Right cardiac atrium (tissue), 5 donors: ENCODE results near the gene B3GNT7. TPM values are rescaled to one million over a fixed set of nuclear protein-coding genes. Genes with fewer than 3 reads are reported as not detected.
"Not testable (repeated sequence)": the region's sequence is repeated elsewhere in the genome, so short reads cannot be mapped to it uniquely, and the experiment has no call there.

ENCODE experiments used
- ATAC-seq, 2 donors: fragments of 200-7000 bp; cut with Tn5 transposase; one replicate each; pipeline versions ENCODE4 v1.8.0 to v1.9.1; 2020; ENCODE audit warnings: moderate library complexity in 2 of 2, mild to moderate bottlenecking in 1 of 2
- DNase-seq, 3 donors: peaks; one replicate each; pipeline ENCODE4 v3.0.0-alpha.2; 2020
- H3K27ac ChIP-seq: one replicate; pipeline ENCODE4 v1.5.1; 2013; ENCODE audit warnings: mild to moderate bottlenecking, low read length, control low read depth, moderate library complexity
- H3K27me3 ChIP-seq: one replicate; pipeline ENCODE4 v1.6.1; 2013; ENCODE audit not compliant: control insufficient read depth, insufficient read depth
- H3K4me1 ChIP-seq: one replicate; pipeline ENCODE4 v1.6.1; 2013; ENCODE audit warnings: low read length; ENCODE audit not compliant: control insufficient read depth, insufficient read depth
- H3K4me3 ChIP-seq: one replicate; pipeline ENCODE4 v1.5.1; 2013; ENCODE audit warnings: low read length, control low read depth
- H3K9me3 ChIP-seq: one replicate; pipeline ENCODE4 v1.6.1; 2013; ENCODE audit warnings: low read length; ENCODE audit not compliant: control insufficient read depth
- WGBS: extraction: QIAGEN DNeasy Blood & Tissue Kit; methylation state at CpG from one replicate; pipeline ENCODE4 v1.1.7; 2013; 5-methylcytosine and 5-hydroxymethylcytosine counted together
- intact Hi-C, 4 donors: fragments of 100-400 bp; cut with DNase I; formaldehyde crosslinking; loops; one replicate each; pipeline versions ENCODE4 v1.11.0 to v1.14.0; 2022 to 2023
- polyA plus RNA-seq: library from polyadenylated mRNA; stranded (reverse); fragments of 200-250 nt; gene quantifications from one replicate; pipeline ENCODE4 v1.2.3, GENCODE V29; 2013
- total RNA-seq, 4 donors: library from RNA; stranded (reverse); fragmentation: NEBNext Ultra II Directional; extraction: Animal tissue kit (Norgen Biotek cat#: 25700); gene quantifications; one replicate each; pipeline ENCODE4 v1.2.1, GENCODE V29; 2021
- donor health status: healthy with polysubstance abuse.
- donor health status: DM: no; HTN: yes; CAD: no.
- donor health status: DM: no; HTN: no; CAD: no.
- donor health status: DM: no; HTN: yes; CAD: no; lungs with severe emphysema.
- donor health status: DM: yes; HTN: yes; CAD: no.

B3GNT7 gene
- total and polyA plus RNA-seq, 5 donors: 2.5 to 7.3 (median 5.9) TPM

- H3K27me3 ChIP-seq, intact Hi-C loops, H3K4me1 ChIP-seq, ATAC-seq, H3K27ac ChIP-seq, H3K9me3 ChIP-seq, DNase-seq, H3K4me3 ChIP-seq: not testable (repeated sequence)
- WGBS: 30% methylated on average over 16 of the region's 16 CpGs
Measured at GRCh38 chr2:231405601-231406367, 10.3 kb downstream of the B3GNT7 start.

GRCh38 chr2:231407686-231408085 is 12.2 kb downstream of the B3GNT7 start:
- ATAC-seq, intact Hi-C loops: not testable (repeated sequence)

DNA sequence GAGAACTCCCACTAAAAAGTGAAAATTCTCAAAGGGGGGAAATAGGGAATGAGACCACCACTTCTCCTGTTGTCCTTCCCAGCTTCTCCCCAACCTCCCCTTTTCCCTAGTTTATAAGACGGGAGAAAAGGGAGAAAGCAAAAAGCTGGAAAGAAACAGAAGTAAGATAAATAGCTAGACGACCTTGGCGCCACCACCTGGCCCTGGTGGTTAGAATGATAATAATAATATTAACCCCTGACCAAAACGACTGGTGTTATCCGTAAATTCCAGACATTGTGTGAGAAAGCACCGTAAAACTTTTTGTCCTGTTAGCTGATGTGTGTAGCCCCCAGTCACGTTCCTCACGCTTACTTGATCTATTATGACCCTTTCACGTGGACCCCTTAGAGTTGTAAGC is 12.8 kb downstream of the B3GNT7 start:
- intact Hi-C loops, H3K27ac ChIP-seq, H3K9me3 ChIP-seq, H3K4me1 ChIP-seq, H3K4me3 ChIP-seq, DNase-seq, ATAC-seq, H3K27me3 ChIP-seq: not testable (repeated sequence)
- 83% methylated on average over 9 of the region's 9 CpGs for WGBS

More at GRCh38 chr2:231407686-231408085, 12.2 kb downstream of the B3GNT7 start:
- not testable (repeated sequence) for H3K27ac ChIP-seq, H3K4me3 ChIP-seq, H3K27me3 ChIP-seq, DNase-seq, H3K9me3 ChIP-seq, H3K4me1 ChIP-seq
- 59% methylated on average over 5 of the region's 5 CpGs for WGBS

GRCh38 chr2:231409776-231410175 is 14.3 kb downstream of the B3GNT7 start:
- Histone ChIP-seq H3K27me3 (no peaks in the 10 kb centered on the region), H3K9me3 (no peaks in the 10 kb centered on the region), H3K27ac (no peak overlapping the region), H3K4me1 (no peaks in the 10 kb centered on the region), H3K4me3 (no peak overlapping the region)
- no peak for ATAC-seq
- 97% methylated on average over 5 of the region's 5 CpGs for WGBS
- no peak for DNase-seq
- intact Hi-C loops: loop anchor here (5.0 to 10.0 kb wide), 3 partner anchors 112 to 305 kb away; no protein-coding TSS in a partner anchor

- H3K27me3 ChIP-seq: no peaks in the 10 kb centered on the region
- DNase-seq: no peak
- no peak overlapping the region for H3K27ac ChIP-seq
- intact Hi-C loops: loop anchor here (5.0 to 10.0 kb wide), 3 partner anchors 113 to 306 kb away; no protein-coding TSS in a partner anchor
- no peaks in the 10 kb centered on the region for H3K9me3 ChIP-seq
- WGBS: 81% methylated on average over 6 of the region's 6 CpGs
- H3K4me1 ChIP-seq: no peaks in the 10 kb centered on the region
- no peak overlapping the region for H3K4me3 ChIP-seq
- ATAC-seq: no peak
Measured at GRCh38 chr2:231410293-231411004, 14.9 kb downstream of the B3GNT7 start.

GRCh38 chr2:231411237-231411636 is 15.7 kb downstream of the B3GNT7 start:
- intact Hi-C loops: loop anchor here (5.0 to 10.0 kb wide), 3 partner anchors 114 to 306 kb away; no protein-coding TSS in a partner anchor
- Histone ChIP-seq H3K4me1 (no peaks in the 10 kb centered on the region), H3K9me3 (no peaks in the 10 kb centered on the region), H3K27me3 (no peaks in the 10 kb centered on the region), H3K27ac (no peak overlapping the region), H3K4me3 (no peak overlapping the region)
- whole genome bisulfite sequencing: 69% methylated on average over 3 of the region's 3 CpGs
- no peak for ATAC-seq
- DNase-seq: no peak

GRCh38 chr2:231411831-231412617 is 16.5 kb downstream of the B3GNT7 start:
- WGBS: 4% methylated on average over 66 of the region's 67 CpGs
- intact Hi-C loops: loop anchor here (5.0 to 10.0 kb wide), 3 partner anchors 115 to 307 kb away; no protein-coding TSS in a partner anchor
- Histone ChIP-seq H3K27me3 (no peaks in the 10 kb centered on the region), H3K9me3 (no peaks in the 10 kb centered on the region), H3K4me3 (peak overlapping the region; percentile 51), H3K4me1 (no peaks in the 10 kb centered on the region), H3K27ac (no peak overlapping the region)
- DNase-seq (peak; percentile 88 to 94 (median 94)), ATAC-seq (peak; percentile 99)

DNA sequence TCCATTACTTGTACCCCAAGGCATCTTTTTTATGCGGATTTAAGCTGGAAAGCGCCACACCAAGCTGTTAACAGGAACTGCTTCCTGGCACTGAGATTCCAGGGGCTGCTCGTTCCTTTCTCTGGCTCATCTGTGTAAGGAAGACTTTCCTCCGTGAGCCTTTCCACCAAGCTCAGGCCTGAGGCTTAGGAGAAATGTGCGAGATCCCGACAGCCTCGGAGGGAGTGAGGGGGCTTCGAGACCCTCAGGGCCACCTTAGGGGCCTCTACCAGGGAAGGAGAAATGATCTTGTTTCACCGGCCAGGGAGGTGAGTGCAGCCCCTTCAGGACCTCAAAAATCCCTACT is 17.1 kb downstream of the B3GNT7 start:
- no peaks in the 10 kb centered on the region for H3K9me3 ChIP-seq
- DNase-seq (no peak), ATAC-seq (peak; percentile 8 to 14)
- intact Hi-C loops: loop anchor here (5.0 to 10.0 kb wide), 3 partner anchors 115 to 308 kb away; no protein-coding TSS in a partner anchor
- 38% methylated on average over 9 of the region's 9 CpGs for WGBS
- no peaks in the 10 kb centered on the region for H3K4me1 ChIP-seq
- H3K27ac ChIP-seq: no peak overlapping the region
- H3K27me3 ChIP-seq: no peaks in the 10 kb centered on the region
- peak overlapping the region; percentile 51 for H3K4me3 ChIP-seq

GRCh38 chr2:231413456-231413855 is 17.9 kb downstream of the B3GNT7 start:
- intact Hi-C loops: loop anchor here (5.0 to 10.0 kb wide), 3 partner anchors 116 to 309 kb away; no protein-coding TSS in a partner anchor
- Histone ChIP-seq H3K9me3 (no peaks in the 10 kb centered on the region), H3K4me1 (no peaks in the 10 kb centered on the region), H3K4me3 (no peak overlapping the region), H3K27me3 (no peaks in the 10 kb centered on the region), H3K27ac (no peak overlapping the region)
- ATAC-seq (no peak), DNase-seq (no peak)
- 86% methylated on average over 6 of the region's 6 CpGs for WGBS

DNA sequence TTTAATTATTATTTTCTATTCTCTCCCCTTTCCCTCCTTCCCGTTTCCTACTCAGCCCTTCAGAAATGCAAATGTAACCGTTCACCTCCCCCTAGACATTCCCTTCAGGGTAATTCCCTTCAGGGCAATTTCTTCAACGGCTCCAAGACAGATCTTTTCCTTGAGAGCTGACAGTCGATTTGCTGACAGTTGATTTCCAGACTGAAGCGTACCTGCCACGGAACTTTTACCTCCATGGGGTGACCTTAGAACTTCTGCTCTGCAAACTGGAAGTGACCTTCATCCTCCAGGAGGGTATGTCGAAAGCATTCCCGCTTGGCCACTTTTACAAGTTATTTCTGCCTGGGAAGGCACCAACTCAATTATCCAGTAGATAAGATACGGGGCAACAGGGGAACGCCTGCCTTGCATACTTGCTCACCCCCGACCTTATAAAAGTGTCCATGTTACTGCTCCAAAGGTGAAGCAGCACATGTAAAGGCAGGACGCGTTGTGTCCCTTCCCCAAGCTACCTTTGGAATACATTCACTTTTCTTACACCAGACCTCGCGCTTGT is 18.5 kb downstream of the B3GNT7 start:
- intact Hi-C loops: loop anchor here (5.0 to 10.0 kb wide), 3 partner anchors 117 to 309 kb away; no protein-coding TSS in a partner anchor
- no peak for DNase-seq
- ATAC-seq: no peak
- Histone ChIP-seq H3K4me3 (no peak overlapping the region), H3K9me3 (no peaks in the 10 kb centered on the region), H3K4me1 (no peaks in the 10 kb centered on the region), H3K27me3 (no peaks in the 10 kb centered on the region), H3K27ac (no peak overlapping the region)
- 52% methylated on average over 15 of the region's 15 CpGs for WGBS
